ENCODE measurements around the gene GIMAP8.
"Not testable (repeated sequence)": the region's sequence is repeated elsewhere in the genome, so short reads cannot be mapped to it uniquely, and the experiment has no call there.

The GIMAP8 gene

GRCh38 chr7:150519310-150519709 is 68.9 kb downstream of the GIMAP8 start:
- no peak for DNase-seq

GRCh38 chr7:150520145-150520544 is 69.7 kb downstream of the GIMAP8 start:
- DNase-seq, result no peak

GRCh38 chr7:150522931-150523330 is 72.5 kb downstream of the GIMAP8 start:
- not testable (repeated sequence) for DNase-seq

- DNase-seq, result no peak
Measured at GRCh38 chr7:150524018-150524417, 73.6 kb downstream of the GIMAP8 start.

Data from NCI-H82 (cell line).